ENCODE data around the gene TNS3.
A peak's percentile ranks its signal among the peaks of the same experiment; 100 is the strongest.

TNS3 gene

GRCh38 chr7:47314728-47315607 is 266.9 kb downstream of the TNS3 start:
- no peak for DNase-seq

GRCh38 chr7:47314248-47314647 is 267.7 kb downstream of the TNS3 start:
- DNase-seq: no peak

GRCh38 chr7:47313564-47313963 is 268.3 kb downstream of the TNS3 start:
- DNase-seq: no peak

GRCh38 chr7:47311891-47312290 is 270.0 kb downstream of the TNS3 start:
- DNase-seq: no peak

- DNase-seq: no peak
These were observed 271.9 kb downstream of the TNS3 start for GRCh38 chr7:47310020-47310419.

- DNase-seq: no peak
These were observed 273.1 kb downstream of the TNS3 start for GRCh38 chr7:47308808-47309207.

- DNase-seq: no peak
These were observed 274.6 kb downstream of the TNS3 start for GRCh38 chr7:47307311-47307710.

- peak; percentile 50 for DNase-seq
These were observed 276.9 kb downstream of the TNS3 start for GRCh38 chr7:47304727-47305719.

GRCh38 chr7:47303695-47304453 is 278.0 kb downstream of the TNS3 start:
- no peak for DNase-seq

GRCh38 chr7:47303014-47303694 is 278.8 kb downstream of the TNS3 start:
- DNase-seq: no peak

GRCh38 chr7:47302560-47302959 is 279.4 kb downstream of the TNS3 start:
- no peak for DNase-seq

GRCh38 chr7:47301657-47302295 is 280.1 kb downstream of the TNS3 start:
- DNase-seq: no peak

GRCh38 chr7:47301105-47301477 is 280.8 kb downstream of the TNS3 start:
- DNase-seq: no peak

GRCh38 chr7:47300472-47301104 is 281.3 kb downstream of the TNS3 start:
- DNase-seq: no peak

GRCh38 chr7:47299496-47299895 is 282.4 kb downstream of the TNS3 start:
- DNase-seq: no peak

GRCh38 chr7:47298636-47299035 is 283.3 kb downstream of the TNS3 start:
- DNase-seq: no peak

- no peak for DNase-seq
These were observed 284.8 kb downstream of the TNS3 start for GRCh38 chr7:47297120-47297519.

GRCh38 chr7:47295606-47296005 is 286.3 kb downstream of the TNS3 start:
- no peak for DNase-seq

GRCh38 chr7:47294556-47295222 is 287.2 kb downstream of the TNS3 start:
- no peak for DNase-seq

GRCh38 chr7:47293884-47294555 is 287.9 kb downstream of the TNS3 start:
- DNase-seq: no peak
